ENCODE data around the gene INSIG2.

GRCh38 chr2:118053681-118054080 is 34.6 kb upstream of the INSIG2 start:
- TF ChIP-seq CTCF (IDR thresholded peaks at IDR 0.05) (no peak), AFF4 (CRISPR knock-in tag; IDR thresholded peaks at IDR 0.05; ENCODE audit: borderline replicate concordance) (no peak), RELA (CRISPR knock-in tag; IDR thresholded peaks at IDR 0.05; ENCODE audit: borderline replicate concordance) (no peak), E2F1 (CRISPR knock-in tag; IDR thresholded peaks at IDR 0.05) (no peak), USF2 (CRISPR knock-in tag; IDR thresholded peaks at IDR 0.05) (no peak), FOXK1 (CRISPR knock-in tag; IDR thresholded peaks at IDR 0.05) (no peak), TCF7 (CRISPR knock-in tag; IDR thresholded peaks at IDR 0.05; ENCODE audit: low read depth) (no peak), ZNF281 (CRISPR knock-in tag; IDR thresholded peaks at IDR 0.05) (no peak), ZNF121 (CRISPR knock-in tag; IDR thresholded peaks at IDR 0.05) (no peak), NFYB (CRISPR knock-in tag; conservative IDR thresholded peaks at IDR 0.05; ENCODE audit: low read depth) (no peak), ELF4 (CRISPR knock-in tag; IDR thresholded peaks at IDR 0.05; ENCODE audit: low read depth) (no peak), CREM (CRISPR knock-in tag; IDR thresholded peaks at IDR 0.05) (no peak), STAT6 (CRISPR knock-in tag; conservative IDR thresholded peaks at IDR 0.05; ENCODE audit: low read depth) (no peak)

All from WTC11 (cell line).